Measurements from ENCODE around the gene CHKA. TPM values are rescaled to one million over a fixed set of nuclear protein-coding genes. Genes with fewer than 3 reads are reported as not detected.

The CHKA gene
- total and polyA plus RNA-seq, 2 donors (not counting 3 experiments of a cell fraction or from before 2014, with no cell fraction given) = 21.4 to 25.1 TPM

GRCh38 chr11:68027667-68028066 lies 93.5 kb downstream of the CHKA start:
- CTCF ChIA-PET = no interaction called here
- no peak overlapping the region for H3K4me3 ChIP-seq (replicated peaks in 1 of 3; ENCODE audit: insufficient read depth in 1 of 3, low read depth in 1 of 3, low read length in 3 of 3)
- DNase-seq (ENCODE audit: low read depth, low spot score) (no peak), FAIRE-seq (no peak)
- H3K9me1 ChIP-seq (replicated peaks; ENCODE audit: control insufficient read depth, extremely low read depth, insufficient read depth, low read length) = no peaks in the 10 kb centered on the region
- POLR2A ChIA-PET = no interaction called here
- no peaks in the 10 kb centered on the region for H3K9me3 ChIP-seq (replicated peaks; ENCODE audit: control insufficient read depth, insufficient read depth, low read length)
- H3K79me2 ChIP-seq (ENCODE audit: control insufficient read depth, insufficient read depth, low read length) = peaks cover 18% of the 10 kb centered on the region
- peaks cover 11% of the 10 kb centered on the region for H3K4me1 ChIP-seq (ENCODE audit: control insufficient read depth, extremely low read depth, insufficient read depth, low read length)
- intact Hi-C loops (cut with micrococcal nuclease) = no loop called here
- dilution Hi-C loops (cut with MboI; ENCODE audit: extremely low pct_ligation_motif_present, low sequenced_read_pairs) = no loop called here
- H2AFZ ChIP-seq (ENCODE audit: low read depth, low read length) = no peak overlapping the region
- H3K27ac ChIP-seq (ENCODE audit: insufficient read depth, low read depth, low read length) = no peak overlapping the region
- BruUV-seq (replicated peaks) = no TSS peak
- no peak overlapping the region for H3K4me2 ChIP-seq (ENCODE audit: insufficient read depth, low read length)
- no peak overlapping the region for H3K9ac ChIP-seq (replicated peaks; ENCODE audit: extremely low read depth, insufficient read depth, low read length)
- TF ChIP-seq FOS (IDR thresholded peaks at IDR 0.05; ENCODE audit: borderline replicate concordance, insufficient read depth, low read length) = no peak
- H3K27me3 ChIP-seq (ENCODE audit: control insufficient read depth in 2 of 2, insufficient read depth in 2 of 2, low read length in 2 of 2) = no peaks in the 10 kb centered on the region
- H3K36me3 ChIP-seq (ENCODE audit: control insufficient read depth in 2 of 2, extremely low read depth in 1 of 2, insufficient read depth in 2 of 2, low read length in 2 of 2) = peaks cover 0 to under 1% of the 10 kb centered on the region in 2 experiments
- no peaks in the 10 kb centered on the region for H4K20me1 ChIP-seq (replicated peaks; ENCODE audit: control insufficient read depth, extremely low read depth, insufficient read depth, low read length)

GRCh38 chr11:68026391-68027105 lies 94.6 kb downstream of the CHKA start:
- no peak for TF ChIP-seq MAX (IDR thresholded peaks at IDR 0.05; ENCODE audit: insufficient read depth, insufficient read length)
- TF ChIP-seq FOS (IDR thresholded peaks at IDR 0.05; ENCODE audit: borderline replicate concordance, insufficient read depth, low read length) = no peak
- no peak for TF ChIP-seq MYC (IDR thresholded peaks at IDR 0.05; ENCODE audit: low read depth, low read length)
- no peak for TF ChIP-seq POLR2AphosphoS5 (IDR thresholded peaks at IDR 0.05; ENCODE audit: insufficient read depth, low read depth, low read length)
- no peak for TF ChIP-seq CTCF (IDR thresholded peaks at IDR 0.05; ENCODE audit: extremely low read depth in 1 of 2, insufficient read depth in 1 of 2, low read depth in 1 of 2, low read length in 2 of 2)
- no peak for TF ChIP-seq EZH2 (IDR thresholded peaks at IDR 0.05; ENCODE audit: borderline replicate concordance, low read depth, low read length, severe bottlenecking)
- no peak for TF ChIP-seq JUN (IDR thresholded peaks at IDR 0.05; ENCODE audit: borderline replicate concordance, insufficient read depth, insufficient read length, low read depth)
- no peak for TF ChIP-seq GATA2 (IDR thresholded peaks at IDR 0.05; ENCODE audit: insufficient read depth, insufficient read length, low read depth, low read length)
- no peak for TF ChIP-seq POLR2A (IDR thresholded peaks at IDR 0.05; ENCODE audit: low read depth, low read length)
- FAIRE-seq (no peak), DNase-seq (ENCODE audit: low read depth, low spot score) (no peak)
- H2AFZ ChIP-seq (ENCODE audit: low read depth, low read length) = no peak overlapping the region
- dilution Hi-C loops (cut with MboI; ENCODE audit: extremely low pct_ligation_motif_present, low sequenced_read_pairs) (no loop called here), intact Hi-C loops (cut with micrococcal nuclease) (no loop called here)
- ChIA-PET POLR2A (no interaction called here), CTCF (no interaction called here)
- BruUV-seq (replicated peaks) = no TSS peak
- H3K9me1 ChIP-seq (replicated peaks; ENCODE audit: control insufficient read depth, extremely low read depth, insufficient read depth, low read length) = no peaks in the 10 kb centered on the region
- peaks cover 8% of the 10 kb centered on the region for H3K79me2 ChIP-seq (ENCODE audit: control insufficient read depth, insufficient read depth, low read length)
- H4K20me1 ChIP-seq (replicated peaks; ENCODE audit: control insufficient read depth, extremely low read depth, insufficient read depth, low read length) = no peaks in the 10 kb centered on the region
- no peaks in the 10 kb centered on the region for H3K27me3 ChIP-seq (ENCODE audit: control insufficient read depth in 2 of 2, insufficient read depth in 2 of 2, low read length in 2 of 2)
- H3K4me2 ChIP-seq (ENCODE audit: insufficient read depth, low read length) = no peak overlapping the region
- peaks cover 9% of the 10 kb centered on the region for H3K4me1 ChIP-seq (ENCODE audit: control insufficient read depth, extremely low read depth, insufficient read depth, low read length)
- no peaks in the 10 kb centered on the region for H3K36me3 ChIP-seq (ENCODE audit: control insufficient read depth in 2 of 2, extremely low read depth in 1 of 2, insufficient read depth in 2 of 2, low read length in 2 of 2)
- no peak overlapping the region for H3K9ac ChIP-seq (replicated peaks; ENCODE audit: extremely low read depth, insufficient read depth, low read length)
- H3K27ac ChIP-seq (ENCODE audit: insufficient read depth, low read depth, low read length) = no peak overlapping the region
- H3K4me3 ChIP-seq (replicated peaks in 1 of 3; ENCODE audit: insufficient read depth in 1 of 3, low read depth in 1 of 3, low read length in 3 of 3) = no peak overlapping the region
- no peaks in the 10 kb centered on the region for H3K9me3 ChIP-seq (replicated peaks; ENCODE audit: control insufficient read depth, insufficient read depth, low read length)

All from endothelial cell of umbilical vein (primary cell).